Tibial artery (tissue), 4 donors: ENCODE measurements around the gene RPAIN.

Experiments used
- DNase-seq, 2 donors: peaks; one replicate each; pipeline ENCODE4 v3.0.0-alpha.2; 2019
- H3K27ac ChIP-seq, 2 donors: fragments of 200-600 bp; sonication (generic) in 1 of 2; 1 replicate in 1 of 2; 2 replicates in 1 of 2; pipeline ENCODE4 v1.5.1; 2018 to 2019; ENCODE audit warnings: mild to moderate bottlenecking in 1 of 2
- H3K27me3 ChIP-seq, 2 donors: fragments of 200-600 bp; sonication (generic) in 1 of 2; one replicate each; pipeline versions ENCODE4 v1.5.1 to v1.6.0; 2016 to 2019
- H3K36me3 ChIP-seq, 3 donors: fragments of 200-600 bp; sonication (generic) in 2 of 3; one replicate each; pipeline ENCODE4 v1.5.1; 2016 to 2019; ENCODE audit warnings: mild to moderate bottlenecking in 2 of 3
- H3K4me1 ChIP-seq, 4 donors: fragments of 200-600 bp; sonication (generic) in 2 of 4; 1 replicate in 3 of 4; 2 replicates in 1 of 4; pipeline ENCODE4 v1.5.1; 2016 to 2019
- H3K4me3 ChIP-seq, 2 donors: fragments of 200-600 bp; sonication (generic) in 1 of 2; 1 replicate in 1 of 2; 2 replicates in 1 of 2; pipeline ENCODE4 v1.5.1; 2018 to 2019; ENCODE audit warnings: mild to moderate bottlenecking in 2 of 2
- H3K9me3 ChIP-seq, 3 donors: fragments of 200-600 bp; sonication (generic) in 1 of 3; one replicate each; pipeline ENCODE4 v1.5.1; 2016 to 2019
- CTCF ChIP-seq, 2 experiments: fragments of 200-600 bp in 1 of 2; fragments of 450-650 bp in 1 of 2; IDR thresholded peaks; one replicate each; pipeline ENCODE4 v1.5.1; 2017 to 2019; ENCODE audit warnings: antibody characterized with exemption in 2 of 2, mild to moderate bottlenecking in 1 of 2, moderate library complexity in 1 of 2
- intact Hi-C: fragments of 100-400 bp; cut with DNase I; formaldehyde crosslinking; loops from one replicate; pipeline ENCODE4 v1.15.0; 2023; ENCODE audit warnings: low total_unique reads

RPAIN gene

GRCh38 chr17:5408186-5408585 lies 11.8 kb upstream of the RPAIN start:
- intact Hi-C loops, result no loop called here

GRCh38 chr17:5410594-5411272 lies 9.2 kb upstream of the RPAIN start:
- intact Hi-C loops, result no loop called here
- peaks cover 0 to 15% (median 5%) of the 10 kb centered on the region in 4 donors for H3K4me1 ChIP-seq
- TF ChIP-seq CTCF (IDR thresholded peaks at IDR 0.05), result no peak
- DNase-seq, result no peak
- peaks cover 59 to 93% (median 87%) of the 10 kb centered on the region in 3 donors for H3K36me3 ChIP-seq
- no peak overlapping the region for H3K27ac ChIP-seq
- H3K27me3 ChIP-seq, result no peaks in the 10 kb centered on the region
- no peak overlapping the region for H3K4me3 ChIP-seq
- no peaks in the 10 kb centered on the region for H3K9me3 ChIP-seq

More at GRCh38 chr17:5408186-5408585, 11.8 kb upstream of the RPAIN start:
- no peak for TF ChIP-seq CTCF (IDR thresholded peaks at IDR 0.05)
- Histone ChIP-seq H3K4me1 (peaks cover 0 to under 1% (median 0%) of the 10 kb centered on the region in 4 donors), H3K36me3 (peaks cover 80 to 93% (median 93%) of the 10 kb centered on the region in 3 donors), H3K4me3 (no peak overlapping the region), H3K9me3 (no peaks in the 10 kb centered on the region), H3K27me3 (no peaks in the 10 kb centered on the region), H3K27ac (no peak overlapping the region)
- no peak for DNase-seq

GRCh38 chr17:5413682-5414081 lies 6.3 kb upstream of the RPAIN start:
- no peaks in the 10 kb centered on the region for H3K9me3 ChIP-seq
- DNase-seq, result no peak
- no peaks in the 10 kb centered on the region for H3K27me3 ChIP-seq
- peak overlapping the region; percentile 2 to 45 for H3K27ac ChIP-seq
- H3K4me1 ChIP-seq, result peaks cover 0 to 36% (median 26%) of the 10 kb centered on the region in 4 donors
- intact Hi-C loops, result no loop called here
- no peak for TF ChIP-seq CTCF (IDR thresholded peaks at IDR 0.05)
- no peak overlapping the region for H3K4me3 ChIP-seq
- peaks cover 31 to 77% (median 63%) of the 10 kb centered on the region in 3 donors for H3K36me3 ChIP-seq

- H3K4me3 ChIP-seq, result no peak overlapping the region
- no peaks in the 10 kb centered on the region for H3K27me3 ChIP-seq
- TF ChIP-seq CTCF (IDR thresholded peaks at IDR 0.05), result no peak
- intact Hi-C loops, result no loop called here
- no peaks in the 10 kb centered on the region for H3K9me3 ChIP-seq
- peaks cover 10 to 59% (median 36%) of the 10 kb centered on the region in 3 donors for H3K36me3 ChIP-seq
- DNase-seq, result no peak
- H3K4me1 ChIP-seq, result peaks cover 0 to 49% (median 37%) of the 10 kb centered on the region in 4 donors
- no peak overlapping the region for H3K27ac ChIP-seq
Observed at GRCh38 chr17:5416901-5417300, 3.1 kb upstream of the RPAIN start.

GRCh38 chr17:5418858-5419355 lies 1.1 kb upstream of the RPAIN start:
- peak overlapping the region; percentile 70 to 78 for H3K4me3 ChIP-seq
- TF ChIP-seq CTCF (IDR thresholded peaks at IDR 0.05), result no peak
- peak in 1 of 2 donors; percentile 24 for DNase-seq
- H3K27me3 ChIP-seq, result no peaks in the 10 kb centered on the region
- peaks cover 0 to 44% (median 34%) of the 10 kb centered on the region in 4 donors for H3K4me1 ChIP-seq
- peak overlapping the region; percentile 88 to 93 for H3K27ac ChIP-seq
- peaks cover 17 to 60% (median 38%) of the 10 kb centered on the region in 3 donors for H3K36me3 ChIP-seq
- intact Hi-C loops, result no loop called here
- H3K9me3 ChIP-seq, result no peaks in the 10 kb centered on the region
